K562 (cell line): Measurements from ENCODE around the gene CD46. TPM values are rescaled to one million over a fixed set of nuclear protein-coding genes. Genes with fewer than 3 reads are reported as not detected.

Experiments used
- CEBPG ChIP-seq, 3 experiments: fragments of 200-800 bp in 1 of 3; sonication (Bioruptor generic) in 1 of 3; sonication (generic) in 1 of 3; formaldehyde crosslinking in 1 of 3; IDR thresholded peaks in 2 of 3; conservative IDR thresholded peaks in 1 of 3; 2 replicates each; pipeline versions ENCODE4 v1.6.1 to v1.8.0; 2016 to 2022; ENCODE audit warnings: missing compliant biosample characterization in 2 of 3, missing genetic modification characterization in 2 of 3, mild to moderate bottlenecking in 1 of 3, missing genetic modification reagents in 1 of 3
- HCFC1 ChIP-seq: IDR thresholded peaks from 2 replicates; pipeline ENCODE4 v1.6.1; 2012; ENCODE audit warnings: low read depth, low read length, improper control_type of control experiment
- IRF9 ChIP-seq: fragments of 450-650 bp; IDR thresholded peaks from 2 replicates; pipeline ENCODE4 v1.6.1; 2016; ENCODE audit warnings: missing biosample characterization, missing genetic modification characterization
- KLF13 ChIP-seq: fragments of 450-650 bp; IDR thresholded peaks from 2 replicates; pipeline ENCODE4 v1.6.1; 2016; ENCODE audit warnings: missing genetic modification characterization, low read depth, mild to moderate bottlenecking, missing compliant biosample characterization, moderate library complexity, borderline replicate concordance
- KLF6 ChIP-seq: fragments of 250-450 bp; sonication (Bioruptor Pico); IDR thresholded peaks from 2 replicates; pipeline ENCODE4 v1.4.0; 2020; ENCODE audit warnings: mild to moderate bottlenecking, moderate library complexity, borderline replicate concordance
- LARP7 ChIP-seq: fragments of 450-650 bp; IDR thresholded peaks from 2 replicates; pipeline ENCODE4 v1.6.1; 2016
- MAZ ChIP-seq, 2 experiments: fragments of 450-650 bp in 1 of 2; sonication (generic) in 1 of 2; formaldehyde crosslinking; IDR thresholded peaks in 1 of 2; conservative IDR thresholded peaks in 1 of 2; 2 replicates each; pipeline versions ENCODE4 v1.4.0 to v1.5.0; 2020; ENCODE audit warnings: mild to moderate bottlenecking in 1 of 2, missing genetic modification reagents in 1 of 2
- NFATC3 ChIP-seq: fragments of 450-650 bp; IDR thresholded peaks from 2 replicates; pipeline ENCODE4 v1.6.1; 2017; ENCODE audit warnings: mild to moderate bottlenecking
- NFIC ChIP-seq: fragments of 450-650 bp; IDR thresholded peaks from 2 replicates; pipeline ENCODE4 v1.6.1; 2017; ENCODE audit warnings: mild to moderate bottlenecking, inconsistent platforms
- PPARD ChIP-seq: fragments of 250-450 bp; sonication (Bioruptor Pico); IDR thresholded peaks from 2 replicates; pipeline ENCODE4 v1.8.0; 2022; ENCODE audit warnings: inconsistent platforms, mild to moderate bottlenecking, moderate library complexity
- RBM39 ChIP-seq: fragments of 200-400 bp; formaldehyde crosslinking; optimal IDR thresholded peaks from 2 replicates; pipeline ENCODE3; 2018; ENCODE audit warnings: low read depth, low read length
- SP1 ChIP-seq: sonication (generic); formaldehyde crosslinking; IDR thresholded peaks from 2 replicates; pipeline ENCODE4 v1.8.1; 2022; ENCODE audit warnings: mild to moderate bottlenecking, missing genetic modification reagents
- TFAM ChIP-seq: fragments of 250-450 bp; sonication (Bioruptor Pico); conservative IDR thresholded peaks from 2 replicates; pipeline ENCODE4 v1.5.0; 2021; ENCODE audit warnings: mild to moderate bottlenecking, moderate library complexity
- ZEB2 ChIP-seq: fragments of 450-650 bp; IDR thresholded peaks from 2 replicates; pipeline ENCODE4 v1.6.1; 2016
- ZFX ChIP-seq: sonication (generic); formaldehyde crosslinking; IDR thresholded peaks from 2 replicates; pipeline ENCODE4 v1.8.0; 2022; ENCODE audit warnings: mild to moderate bottlenecking, missing genetic modification reagents, moderate library complexity
- ZNF511 ChIP-seq: sonication (generic); formaldehyde crosslinking; IDR thresholded peaks from 2 replicates; pipeline ENCODE4 v1.8.0; 2022; ENCODE audit warnings: mild to moderate bottlenecking, missing genetic modification reagents
- polyA plus RNA-seq, 8 experiments: library from polyadenylated mRNA; depleted of rRNA in 4 of 8; stranded (reverse) in 5 of 8; unstranded in 3 of 8; fragments of >200 nt; fragmentation: Nextera tagmentation in 2 of 8; fragmentation: Illumina TruSeq in 1 of 8; extraction: Ambion mirVana in 2 of 8; extraction: Trizol in 1 of 8; gene quantifications; 2 replicates each; pipeline versions ENCODE4 v1.2.1 to v1.2.3, GENCODE V29; 2011 to 2014; ENCODE audit warnings: inconsistent platforms in 1 of 8, missing spikeins in 1 of 8
- total RNA-seq, 7 experiments: library from RNA; depleted of rRNA in 6 of 7; stranded (reverse); fragments of >200 nt in 6 of 7; fragmentation: Illumina TruSeq in 2 of 7; extraction: Trizol in 2 of 7; gene quantifications; 2 replicates each; pipeline versions ENCODE4 v1.2.1 to v1.2.3, GENCODE V29; 2011 to 2021; ENCODE audit warnings: low replicate concordance in 1 of 7
- TF ChIP-seq, protein P1 (sequence below): fragments of 450-650 bp; IDR thresholded peaks from 2 replicates; pipeline ENCODE4 v1.6.1; 2014; ENCODE audit warnings: low read depth, mild to moderate bottlenecking, moderate library complexity, borderline replicate concordance
- TF ChIP-seq, protein P2 (sequence below): fragments of 250-450 bp; sonication (Bioruptor Pico); IDR thresholded peaks from 2 replicates; pipeline ENCODE4 v1.4.0; 2020

CD46 gene
- total and polyA plus RNA-seq, 9 of the 15 experiments (the other 6 are each of a cell fraction or from before 2014, with no cell fraction given), result 87.9 to 374 (median 156) TPM

DNA sequence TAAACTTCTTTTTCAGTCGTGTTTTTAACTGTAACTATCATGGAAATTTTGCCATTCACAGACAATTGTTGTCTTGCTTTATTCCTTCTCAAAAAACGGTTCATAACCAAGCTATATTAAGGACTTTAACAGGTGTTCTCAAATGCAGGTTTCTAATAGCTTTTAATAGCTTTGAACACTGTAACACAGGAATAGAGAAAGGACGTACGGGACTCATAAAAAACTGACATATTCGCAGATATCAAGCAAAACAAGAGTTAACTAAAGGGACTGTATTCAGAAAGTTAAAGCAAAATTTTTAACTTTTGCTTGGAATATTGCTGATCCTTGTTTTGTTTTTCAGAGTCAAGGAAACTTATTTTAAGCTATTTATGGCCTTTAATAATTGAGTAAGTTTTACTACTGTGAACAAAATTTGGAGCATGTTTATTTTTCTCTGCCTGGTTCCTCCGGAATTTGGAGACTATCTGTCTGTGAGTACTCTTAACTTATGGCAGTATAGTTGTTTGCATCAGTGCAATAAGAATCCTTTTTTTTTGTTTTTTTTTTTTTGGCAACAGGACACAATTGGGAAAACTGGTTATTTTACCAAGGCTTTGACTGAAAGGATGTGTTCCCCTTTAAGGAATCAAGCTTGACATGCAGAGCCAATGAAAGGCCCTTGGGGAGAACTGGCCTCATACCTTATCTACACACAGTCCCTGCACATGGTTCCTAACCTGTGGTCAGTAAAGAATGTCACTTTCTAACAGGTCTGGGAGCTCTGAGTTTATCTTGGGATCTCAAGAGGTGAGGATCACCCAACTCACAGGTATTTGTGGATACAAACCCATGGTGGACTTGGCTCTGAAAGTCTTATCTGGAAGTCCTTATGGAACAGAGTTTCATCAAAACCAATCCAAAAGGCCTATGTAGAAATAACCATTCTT is 5.8 kb upstream of the CD46 start (continued):
- TF ChIP-seq, protein P1, sequence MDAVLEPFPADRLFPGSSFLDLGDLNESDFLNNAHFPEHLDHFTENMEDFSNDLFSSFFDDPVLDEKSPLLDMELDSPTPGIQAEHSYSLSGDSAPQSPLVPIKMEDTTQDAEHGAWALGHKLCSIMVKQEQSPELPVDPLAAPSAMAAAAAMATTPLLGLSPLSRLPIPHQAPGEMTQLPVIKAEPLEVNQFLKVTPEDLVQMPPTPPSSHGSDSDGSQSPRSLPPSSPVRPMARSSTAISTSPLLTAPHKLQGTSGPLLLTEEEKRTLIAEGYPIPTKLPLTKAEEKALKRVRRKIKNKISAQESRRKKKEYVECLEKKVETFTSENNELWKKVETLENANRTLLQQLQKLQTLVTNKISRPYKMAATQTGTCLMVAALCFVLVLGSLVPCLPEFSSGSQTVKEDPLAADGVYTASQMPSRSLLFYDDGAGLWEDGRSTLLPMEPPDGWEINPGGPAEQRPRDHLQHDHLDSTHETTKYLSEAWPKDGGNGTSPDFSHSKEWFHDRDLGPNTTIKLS, result no peak
- peak; percentile 99 for TF ChIP-seq ZEB2
- no peak for TF ChIP-seq KLF6 (CRISPR knock-in tag)
- TF ChIP-seq ZFX (CRISPR knock-in tag), result no peak
- TF ChIP-seq KLF13 (tag), result no peak
- peak in 1 of 2 experiments; percentile 41; a peak in 1 of 4 replicates for TF ChIP-seq MAZ (CRISPR knock-in tag; conservative IDR thresholded peaks at IDR 0.05 in 1 of 2, IDR thresholded peaks at IDR 0.05 in 1 of 2)
- 0 out of 2 replicates have a peak, but pooled peaks have one; percentile 26 for TF ChIP-seq NFATC3
- TF ChIP-seq ZNF511, result no peak
- TF ChIP-seq, protein P2, sequence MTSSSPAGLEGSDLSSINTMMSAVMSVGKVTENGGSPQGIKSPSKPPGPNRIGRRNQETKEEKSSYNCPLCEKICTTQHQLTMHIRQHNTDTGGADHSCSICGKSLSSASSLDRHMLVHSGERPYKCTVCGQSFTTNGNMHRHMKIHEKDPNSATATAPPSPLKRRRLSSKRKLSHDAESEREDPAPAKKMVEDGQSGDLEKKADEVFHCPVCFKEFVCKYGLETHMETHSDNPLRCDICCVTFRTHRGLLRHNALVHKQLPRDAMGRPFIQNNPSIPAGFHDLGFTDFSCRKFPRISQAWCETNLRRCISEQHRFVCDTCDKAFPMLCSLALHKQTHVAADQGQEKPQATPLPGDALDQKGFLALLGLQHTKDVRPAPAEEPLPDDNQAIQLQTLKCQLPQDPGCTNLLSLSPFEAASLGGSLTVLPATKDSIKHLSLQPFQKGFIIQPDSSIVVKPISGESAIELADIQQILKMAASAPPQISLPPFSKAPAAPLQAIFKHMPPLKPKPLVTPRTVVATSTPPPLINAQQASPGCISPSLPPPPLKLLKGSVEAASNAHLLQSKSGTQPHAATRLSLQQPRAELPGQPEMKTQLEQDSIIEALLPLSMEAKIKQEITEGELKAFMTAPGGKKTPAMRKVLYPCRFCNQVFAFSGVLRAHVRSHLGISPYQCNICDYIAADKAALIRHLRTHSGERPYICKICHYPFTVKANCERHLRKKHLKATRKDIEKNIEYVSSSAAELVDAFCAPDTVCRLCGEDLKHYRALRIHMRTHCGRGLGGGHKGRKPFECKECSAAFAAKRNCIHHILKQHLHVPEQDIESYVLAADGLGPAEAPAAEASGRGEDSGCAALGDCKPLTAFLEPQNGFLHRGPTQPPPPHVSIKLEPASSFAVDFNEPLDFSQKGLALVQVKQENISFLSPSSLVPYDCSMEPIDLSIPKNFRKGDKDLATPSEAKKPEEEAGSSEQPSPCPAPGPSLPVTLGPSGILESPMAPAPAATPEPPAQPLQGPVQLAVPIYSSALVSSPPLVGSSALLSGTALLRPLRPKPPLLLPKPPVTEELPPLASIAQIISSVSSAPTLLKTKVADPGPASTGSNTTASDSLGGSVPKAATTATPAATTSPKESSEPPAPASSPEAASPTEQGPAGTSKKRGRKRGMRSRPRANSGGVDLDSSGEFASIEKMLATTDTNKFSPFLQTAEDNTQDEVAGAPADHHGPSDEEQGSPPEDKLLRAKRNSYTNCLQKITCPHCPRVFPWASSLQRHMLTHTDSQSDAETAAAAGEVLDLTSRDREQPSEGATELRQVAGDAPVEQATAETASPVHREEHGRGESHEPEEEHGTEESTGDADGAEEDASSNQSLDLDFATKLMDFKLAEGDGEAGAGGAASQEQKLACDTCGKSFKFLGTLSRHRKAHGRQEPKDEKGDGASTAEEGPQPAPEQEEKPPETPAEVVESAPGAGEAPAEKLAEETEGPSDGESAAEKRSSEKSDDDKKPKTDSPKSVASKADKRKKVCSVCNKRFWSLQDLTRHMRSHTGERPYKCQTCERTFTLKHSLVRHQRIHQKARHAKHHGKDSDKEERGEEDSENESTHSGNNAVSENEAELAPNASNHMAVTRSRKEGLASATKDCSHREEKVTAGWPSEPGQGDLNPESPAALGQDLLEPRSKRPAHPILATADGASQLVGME (CRISPR knock-in tag), result no peak
- no peak for TF ChIP-seq HCFC1
- TF ChIP-seq TFAM (CRISPR knock-in tag), result no peak
- no peak for TF ChIP-seq LARP7
- no peak for TF ChIP-seq CEBPG (CRISPR knock-in tag; IDR thresholded peaks at IDR 0.05)
- no peak for TF ChIP-seq CEBPG (tag; conservative IDR thresholded peaks at IDR 0.05 in 1 of 2, IDR thresholded peaks at IDR 0.05 in 1 of 2)
- TF ChIP-seq SP1, result peak; percentile 52; the same call in 1 of the 2 replicates
- peak; percentile 38; the same call in 1 of the 2 replicates for TF ChIP-seq NFIC
- no peak for TF ChIP-seq RBM39
- TF ChIP-seq IRF9 (tag), result no peak
- no peak for TF ChIP-seq PPARD (CRISPR knock-in tag)
